ENCODE data around the gene PRR36.

The PRR36 gene

GRCh38 chr19:7883105-7883504 lies 8.9 kb upstream of the PRR36 start:
- WGBS (ENCODE audit: insufficient coverage, insufficient read length), result no CpG with 5 or more reads among the region's 4 CpGs
- Histone ChIP-seq H3K4me1 (ENCODE audit: control insufficient read depth, insufficient read depth, low read length) (no peaks in the 10 kb centered on the region), H3K27me3 (ENCODE audit: control insufficient read depth, insufficient read depth, low read length) (no peaks in the 10 kb centered on the region), H3K27ac (ENCODE audit: low read length) (no peak overlapping the region), H3K4me3 (ENCODE audit: low read length) (no peak overlapping the region), H3K9me3 (ENCODE audit: control insufficient read depth, insufficient read depth, low read length) (no peaks in the 10 kb centered on the region), H3K36me3 (ENCODE audit: control insufficient read depth, insufficient read depth, low read length) (no peaks in the 10 kb centered on the region)
- no peak for DNase-seq (ENCODE audit: low read depth, low spot score)

GRCh38 chr19:7881910-7882309 lies 7.7 kb upstream of the PRR36 start:
- WGBS (ENCODE audit: insufficient coverage, insufficient read length), result no CpG with 5 or more reads among the region's 3 CpGs

GRCh38 chr19:7879836-7880235 lies 5.6 kb upstream of the PRR36 start:
- DNase-seq (ENCODE audit: low read depth, low spot score), result no peak
- no CpG with 5 or more reads among the region's 19 CpGs for WGBS (ENCODE audit: insufficient coverage, insufficient read length)

More at GRCh38 chr19:7881910-7882309, 7.7 kb upstream of the PRR36 start:
- Histone ChIP-seq H3K36me3 (ENCODE audit: control insufficient read depth, insufficient read depth, low read length) (no peaks in the 10 kb centered on the region), H3K4me3 (ENCODE audit: low read length) (no peak overlapping the region), H3K27me3 (ENCODE audit: control insufficient read depth, insufficient read depth, low read length) (no peaks in the 10 kb centered on the region), H3K9me3 (ENCODE audit: control insufficient read depth, insufficient read depth, low read length) (no peaks in the 10 kb centered on the region), H3K27ac (ENCODE audit: low read length) (no peak overlapping the region), H3K4me1 (ENCODE audit: control insufficient read depth, insufficient read depth, low read length) (no peaks in the 10 kb centered on the region)
- no peak for DNase-seq (ENCODE audit: low read depth, low spot score)

GRCh38 chr19:7879111-7879807 lies 5.1 kb upstream of the PRR36 start:
- no peak overlapping the region for H3K4me3 ChIP-seq (ENCODE audit: low read length)
- no peak overlapping the region for H3K27ac ChIP-seq (ENCODE audit: low read length)
- H3K4me1 ChIP-seq (ENCODE audit: control insufficient read depth, insufficient read depth, low read length), result no peaks in the 10 kb centered on the region
- WGBS (ENCODE audit: insufficient coverage, insufficient read length), result no CpG with 5 or more reads among the region's 18 CpGs
- H3K27me3 ChIP-seq (ENCODE audit: control insufficient read depth, insufficient read depth, low read length), result no peaks in the 10 kb centered on the region
- no peak for DNase-seq (ENCODE audit: low read depth, low spot score)
- no peaks in the 10 kb centered on the region for H3K9me3 ChIP-seq (ENCODE audit: control insufficient read depth, insufficient read depth, low read length)
- H3K36me3 ChIP-seq (ENCODE audit: control insufficient read depth, insufficient read depth, low read length), result no peaks in the 10 kb centered on the region

More at GRCh38 chr19:7879836-7880235, 5.6 kb upstream of the PRR36 start:
- no peaks in the 10 kb centered on the region for H3K9me3 ChIP-seq (ENCODE audit: control insufficient read depth, insufficient read depth, low read length)
- H3K36me3 ChIP-seq (ENCODE audit: control insufficient read depth, insufficient read depth, low read length), result no peaks in the 10 kb centered on the region
- H3K27me3 ChIP-seq (ENCODE audit: control insufficient read depth, insufficient read depth, low read length), result no peaks in the 10 kb centered on the region
- H3K4me1 ChIP-seq (ENCODE audit: control insufficient read depth, insufficient read depth, low read length), result no peaks in the 10 kb centered on the region
- no peak overlapping the region for H3K4me3 ChIP-seq (ENCODE audit: low read length)
- H3K27ac ChIP-seq (ENCODE audit: low read length), result no peak overlapping the region

- no peaks in the 10 kb centered on the region for H3K27me3 ChIP-seq (ENCODE audit: control insufficient read depth, insufficient read depth, low read length)
- DNase-seq (ENCODE audit: low read depth, low spot score), result no peak
- H3K4me1 ChIP-seq (ENCODE audit: control insufficient read depth, insufficient read depth, low read length), result peaks cover 3% of the 10 kb centered on the region; the same call in 1 of the 2 replicates
- H3K9me3 ChIP-seq (ENCODE audit: control insufficient read depth, insufficient read depth, low read length), result no peaks in the 10 kb centered on the region
- no peak overlapping the region for H3K27ac ChIP-seq (ENCODE audit: low read length)
- no peaks in the 10 kb centered on the region for H3K36me3 ChIP-seq (ENCODE audit: control insufficient read depth, insufficient read depth, low read length)
- H3K4me3 ChIP-seq (ENCODE audit: low read length), result no peak overlapping the region
- WGBS (ENCODE audit: insufficient coverage, insufficient read length), result no CpG with 5 or more reads among the region's 6 CpGs
Measured at GRCh38 chr19:7877249-7877836, 3.2 kb upstream of the PRR36 start.

GRCh38 chr19:7874897-7875273 lies 695 bp upstream of the PRR36 start:
- no peak for DNase-seq (ENCODE audit: low read depth, low spot score)
- peak overlapping the region; percentile 46; the same call in 1 of the 2 replicates for H3K4me3 ChIP-seq (ENCODE audit: low read length)
- no peaks in the 10 kb centered on the region for H3K27me3 ChIP-seq (ENCODE audit: control insufficient read depth, insufficient read depth, low read length)
- no peaks in the 10 kb centered on the region for H3K36me3 ChIP-seq (ENCODE audit: control insufficient read depth, insufficient read depth, low read length)
- no CpG with 5 or more reads among the region's 12 CpGs for WGBS (ENCODE audit: insufficient coverage, insufficient read length)
- no peak overlapping the region for H3K27ac ChIP-seq (ENCODE audit: low read length)
- H3K9me3 ChIP-seq (ENCODE audit: control insufficient read depth, insufficient read depth, low read length), result no peaks in the 10 kb centered on the region
- H3K4me1 ChIP-seq (ENCODE audit: control insufficient read depth, insufficient read depth, low read length), result peaks cover 7% of the 10 kb centered on the region

GRCh38 chr19:7873304-7874075 lies 700 bp downstream of the PRR36 start:
- no peaks in the 10 kb centered on the region for H3K27me3 ChIP-seq (ENCODE audit: control insufficient read depth, insufficient read depth, low read length)
- no peaks in the 10 kb centered on the region for H3K9me3 ChIP-seq (ENCODE audit: control insufficient read depth, insufficient read depth, low read length)
- no peak for DNase-seq (ENCODE audit: low read depth, low spot score)
- no peaks in the 10 kb centered on the region for H3K36me3 ChIP-seq (ENCODE audit: control insufficient read depth, insufficient read depth, low read length)
- WGBS (ENCODE audit: insufficient coverage, insufficient read length), result no CpG with 5 or more reads among the region's 53 CpGs
- H3K4me1 ChIP-seq (ENCODE audit: control insufficient read depth, insufficient read depth, low read length), result peaks cover 8% of the 10 kb centered on the region
- no peak overlapping the region for H3K27ac ChIP-seq (ENCODE audit: low read length)
- peak overlapping the region; percentile 46; the same call in 1 of the 2 replicates for H3K4me3 ChIP-seq (ENCODE audit: low read length)

GRCh38 chr19:7872306-7873204 lies 1.6 kb downstream of the PRR36 start:
- DNase-seq (ENCODE audit: low read depth, low spot score), result no peak
- H3K27me3 ChIP-seq (ENCODE audit: control insufficient read depth, insufficient read depth, low read length), result no peaks in the 10 kb centered on the region
- H3K4me3 ChIP-seq (ENCODE audit: low read length), result no peak overlapping the region; the same call in 1 of the 2 replicates
- H3K9me3 ChIP-seq (ENCODE audit: control insufficient read depth, insufficient read depth, low read length), result no peaks in the 10 kb centered on the region
- no peak overlapping the region for H3K27ac ChIP-seq (ENCODE audit: low read length)
- H3K4me1 ChIP-seq (ENCODE audit: control insufficient read depth, insufficient read depth, low read length), result peaks cover 8% of the 10 kb centered on the region
- WGBS (ENCODE audit: insufficient coverage, insufficient read length), result no CpG with 5 or more reads among the region's 47 CpGs
- H3K36me3 ChIP-seq (ENCODE audit: control insufficient read depth, insufficient read depth, low read length), result no peaks in the 10 kb centered on the region

GRCh38 chr19:7871437-7872305 lies 2.5 kb downstream of the PRR36 start:
- WGBS (ENCODE audit: insufficient coverage, insufficient read length), result no CpG with 5 or more reads among the region's 33 CpGs
- no peaks in the 10 kb centered on the region for H3K9me3 ChIP-seq (ENCODE audit: control insufficient read depth, insufficient read depth, low read length)
- DNase-seq (ENCODE audit: low read depth, low spot score), result no peak
- no peak overlapping the region for H3K27ac ChIP-seq (ENCODE audit: low read length)
- H3K4me1 ChIP-seq (ENCODE audit: control insufficient read depth, insufficient read depth, low read length), result peaks cover 8% of the 10 kb centered on the region
- no peak overlapping the region; the same call in 1 of the 2 replicates for H3K4me3 ChIP-seq (ENCODE audit: low read length)
- H3K27me3 ChIP-seq (ENCODE audit: control insufficient read depth, insufficient read depth, low read length), result no peaks in the 10 kb centered on the region
- no peaks in the 10 kb centered on the region for H3K36me3 ChIP-seq (ENCODE audit: control insufficient read depth, insufficient read depth, low read length)

All from iPS DF 6.9 (cell line).